Astrocyte (in vitro differentiated cells and primary cell): ENCODE measurements around the gene ITGAV. TPM values are rescaled to one million over a fixed set of nuclear protein-coding genes. Genes with fewer than 3 reads are reported as not detected.

ENCODE experiments used
- DNase-seq: peaks from one replicate; pipeline ENCODE4 v3.0.0-alpha.2; 2010; ENCODE audit warnings: low read depth
- FAIRE-seq: peaks from 2 replicates; lab custom pipeline; 2011; peaks lifted over from hg19 to GRCh38; lab: Jason Lieb, UNC
- H2AFZ ChIP-seq: 2 replicates; pipeline ENCODE4 v1.6.0; 2012; ENCODE audit warnings: low read depth, low read length, inconsistent platforms
- H3K27ac ChIP-seq: 2 replicates; pipeline ENCODE4 v1.5.1; 2011; ENCODE audit warnings: low read depth, low read length, inconsistent platforms
- H3K27me3 ChIP-seq: 2 replicates; pipeline ENCODE4 v1.6.0; 2011; ENCODE audit warnings: low read length, inconsistent platforms; ENCODE audit not compliant: insufficient read depth
- H3K36me3 ChIP-seq: 2 replicates; pipeline ENCODE4 v1.5.1; 2011; ENCODE audit warnings: low read length, inconsistent platforms; ENCODE audit not compliant: insufficient read depth
- H3K4me1 ChIP-seq: 2 replicates; pipeline ENCODE4 v1.5.1; 2011; ENCODE audit warnings: low read length, inconsistent platforms; ENCODE audit not compliant: insufficient read depth
- H3K4me2 ChIP-seq: 2 replicates; pipeline ENCODE4 v1.6.0; 2012; ENCODE audit warnings: low read length, inconsistent platforms
- H3K4me3 ChIP-seq: 2 replicates; pipeline ENCODE4 v1.5.1; 2011; ENCODE audit warnings: low read depth, mild to moderate bottlenecking, low read length, inconsistent platforms; ENCODE audit not compliant: insufficient read depth
- H3K79me2 ChIP-seq: 2 replicates; pipeline ENCODE4 v1.6.0; 2012; ENCODE audit warnings: mild to moderate bottlenecking, low read length, inconsistent platforms; ENCODE audit not compliant: insufficient read depth
- H3K9ac ChIP-seq: 2 replicates; pipeline ENCODE4 v1.6.0; 2012; ENCODE audit warnings: mild to moderate bottlenecking, low read length, inconsistent platforms
- H3K9me3 ChIP-seq: 2 replicates; pipeline ENCODE4 v1.5.1; 2012; ENCODE audit warnings: low read depth, mild to moderate bottlenecking, low read length, inconsistent platforms; ENCODE audit not compliant: insufficient read depth
- H4K20me1 ChIP-seq: 2 replicates; pipeline ENCODE4 v1.6.0; 2012; ENCODE audit warnings: low read length, inconsistent platforms; ENCODE audit not compliant: insufficient read depth
- H3K27ac Mint-ChIP-seq: one replicate; pipeline ENCODE4 v1.8.0; 2021; ENCODE audit warnings: mild to moderate bottlenecking, mixed read lengths; ENCODE audit not compliant: unreplicated experiment
- H3K27me3 Mint-ChIP-seq: one replicate; pipeline ENCODE4 v1.8.0; 2021; ENCODE audit warnings: low read depth, mixed read lengths; ENCODE audit not compliant: unreplicated experiment
- H3K36me3 Mint-ChIP-seq: one replicate; pipeline ENCODE4 v1.8.0; 2021; ENCODE audit warnings: low read depth, mixed read lengths; ENCODE audit not compliant: unreplicated experiment
- H3K4me1 Mint-ChIP-seq: one replicate; pipeline ENCODE4 v1.8.0; 2021; ENCODE audit warnings: low read depth, mixed read lengths; ENCODE audit not compliant: unreplicated experiment
- H3K4me3 Mint-ChIP-seq: one replicate; pipeline ENCODE4 v1.8.0; 2021; ENCODE audit warnings: mild to moderate bottlenecking, moderate library complexity, mixed read lengths; ENCODE audit not compliant: unreplicated experiment
- H3K9me3 Mint-ChIP-seq: one replicate; pipeline ENCODE4 v1.8.0; 2021; ENCODE audit warnings: mild to moderate bottlenecking, mixed read lengths; ENCODE audit not compliant: unreplicated experiment
- CTCF ChIP-seq: IDR thresholded peaks from 2 replicates; pipeline ENCODE4 v1.5.1; 2011; ENCODE audit warnings: low read depth, mild to moderate bottlenecking, inconsistent platforms, low read length, moderate library complexity; ENCODE audit not compliant: insufficient read depth
- EZH2 ChIP-seq: IDR thresholded peaks from 2 replicates; pipeline ENCODE4 v1.6.1; 2012; ENCODE audit warnings: mild to moderate bottlenecking, low read length, inconsistent platforms; ENCODE audit not compliant: insufficient read depth
- total RNA-seq: library from RNA; stranded (reverse); gene quantifications from 2 replicates; pipeline ENCODE4 v1.2.1, GENCODE V29; 2021

The ITGAV gene
- total RNA-seq, 1 donor from 2014 or later, result 661 TPM

- Histone ChIP-seq H3K4me2 (no peak overlapping the region), H3K9ac (peak overlapping the region; percentile 8), H3K27ac (peak overlapping the region; percentile 92), H3K79me2 (no peaks in the 10 kb centered on the region), H3K4me1 (peaks cover 24% of the 10 kb centered on the region), H2AFZ (peak overlapping the region; percentile 35), H4K20me1 (no peaks in the 10 kb centered on the region), H3K27me3 (no peaks in the 10 kb centered on the region), H3K36me3 (no peaks in the 10 kb centered on the region), H3K4me3 (no peak overlapping the region), H3K9me3 (no peaks in the 10 kb centered on the region)
- DNase-seq (peak; percentile 78), FAIRE-seq (no peak)
- Mint-ChIP-seq H3K4me3 (no peak overlapping the region), H3K27me3 (no peaks in the 10 kb centered on the region), H3K27ac (peak overlapping the region; percentile 99), H3K4me1 (peaks cover 35% of the 10 kb centered on the region), H3K36me3 (peaks cover 1% of the 10 kb centered on the region), H3K9me3 (no peaks in the 10 kb centered on the region)
- TF ChIP-seq EZH2 (no peak), CTCF (no peak)
These were observed 13.2 kb upstream of the ITGAV start for GRCh38 chr2:186576614-186577013.

GRCh38 chr2:186582698-186583097 lies 7.2 kb upstream of the ITGAV start:
- no peak overlapping the region for H2AFZ ChIP-seq
- H3K4me2 ChIP-seq, result no peak overlapping the region
- H3K4me3 ChIP-seq, result no peak overlapping the region
- no peaks in the 10 kb centered on the region for H4K20me1 ChIP-seq
- DNase-seq (no peak), FAIRE-seq (no peak)
- H3K4me1 ChIP-seq, result no peaks in the 10 kb centered on the region
- Mint-ChIP-seq H3K4me3 (no peak overlapping the region), H3K36me3 (peaks cover 1% of the 10 kb centered on the region), H3K9me3 (no peaks in the 10 kb centered on the region), H3K27ac (no peak overlapping the region), H3K27me3 (no peaks in the 10 kb centered on the region), H3K4me1 (peaks cover 17% of the 10 kb centered on the region)
- no peaks in the 10 kb centered on the region for H3K36me3 ChIP-seq
- H3K9ac ChIP-seq, result no peak overlapping the region
- H3K9me3 ChIP-seq, result no peaks in the 10 kb centered on the region
- TF ChIP-seq CTCF (no peak), EZH2 (no peak)
- H3K27me3 ChIP-seq, result no peaks in the 10 kb centered on the region
- no peaks in the 10 kb centered on the region for H3K79me2 ChIP-seq
- no peak overlapping the region for H3K27ac ChIP-seq

GRCh38 chr2:186584053-186584452 lies 5.8 kb upstream of the ITGAV start:
- H3K79me2 ChIP-seq, result peaks cover 8% of the 10 kb centered on the region
- no peak for TF ChIP-seq EZH2
- TF ChIP-seq CTCF, result no peak
- H3K9me3 Mint-ChIP-seq, result no peaks in the 10 kb centered on the region

More at GRCh38 chr2:186584053-186584452, 5.8 kb upstream of the ITGAV start:
- Histone ChIP-seq H3K27ac (no peak overlapping the region), H3K4me3 (no peak overlapping the region), H3K4me1 (peaks cover 4% of the 10 kb centered on the region), H3K27me3 (no peaks in the 10 kb centered on the region), H2AFZ (no peak overlapping the region), H3K9ac (no peak overlapping the region), H3K4me2 (no peak overlapping the region), H4K20me1 (no peaks in the 10 kb centered on the region), H3K9me3 (no peaks in the 10 kb centered on the region), H3K36me3 (no peaks in the 10 kb centered on the region)
- no peak for DNase-seq
- FAIRE-seq, result no peak
- peaks cover 1% of the 10 kb centered on the region for H3K36me3 Mint-ChIP-seq
- H3K4me1 Mint-ChIP-seq, result peaks cover 16% of the 10 kb centered on the region
- H3K27me3 Mint-ChIP-seq, result no peaks in the 10 kb centered on the region
- no peak overlapping the region for H3K4me3 Mint-ChIP-seq
- H3K27ac Mint-ChIP-seq, result no peak overlapping the region
